MM.1S (cell line): ENCODE results near the gene SKIDA1.
A peak's percentile ranks its signal among the peaks of the same experiment; 100 is the strongest.

Experiments
- DNase-seq: peaks from one replicate; pipeline ENCODE4 v3.0.0-alpha.2; 2015
- H2AFZ ChIP-seq: fragments of 300-600 bp; sonication (generic); 2 replicates; pipeline ENCODE4 v1.6.0; 2016; ENCODE audit warnings: antibody characterized with exemption, low read length
- H3F3A ChIP-seq: fragments of 300-600 bp; sonication (generic); 2 replicates; pipeline ENCODE4 v1.6.1; 2016; ENCODE audit warnings: mild to moderate bottlenecking, antibody characterized with exemption, low read length, moderate library complexity, mixed read lengths; ENCODE audit not compliant: insufficient read depth
- H3K27ac ChIP-seq: fragments of 300-600 bp; sonication (generic); 2 replicates; pipeline ENCODE4 v1.5.1; 2016; ENCODE audit warnings: mild to moderate bottlenecking, low read length
- H3K27me3 ChIP-seq: fragments of 300-600 bp; sonication (generic); replicated peaks from 2 replicates; pipeline ENCODE4 v1.6.0; 2016; ENCODE audit warnings: low read length; ENCODE audit not compliant: insufficient read depth
- H3K36me3 ChIP-seq: fragments of 300-600 bp; sonication (generic); replicated peaks from 2 replicates; pipeline ENCODE4 v1.6.1; 2016; ENCODE audit warnings: mild to moderate bottlenecking, low read length, mixed read lengths; ENCODE audit not compliant: insufficient read depth
- H3K4me1 ChIP-seq: fragments of 300-600 bp; sonication (generic); 2 replicates; pipeline ENCODE4 v1.6.1; 2016; ENCODE audit warnings: low read length, mixed read lengths
- H3K4me2 ChIP-seq: fragments of 300-600 bp; sonication (generic); 2 replicates; pipeline ENCODE4 v1.6.0; 2016; ENCODE audit warnings: low read depth, low read length
- H3K4me3 ChIP-seq: fragments of 300-600 bp; sonication (generic); 2 replicates; pipeline ENCODE4 v1.5.1; 2016; ENCODE audit warnings: low read length, mixed read lengths
- H3K79me2 ChIP-seq: fragments of 300-600 bp; sonication (generic); 2 replicates; pipeline ENCODE4 v1.6.1; 2016; ENCODE audit warnings: mixed run types, low read length, mixed read lengths
- H3K9ac ChIP-seq: fragments of 300-600 bp; sonication (generic); 2 replicates; pipeline ENCODE4 v1.6.1; 2016; ENCODE audit warnings: low read length, mixed read lengths
- H3K9me2 ChIP-seq: fragments of 300-600 bp; sonication (generic); replicated peaks from 2 replicates; pipeline ENCODE4 v1.6.1; 2016; ENCODE audit warnings: mild to moderate bottlenecking, low read length, mixed read lengths; ENCODE audit not compliant: insufficient read depth
- H3K9me3 ChIP-seq: fragments of 300-600 bp; sonication (generic); replicated peaks from 2 replicates; pipeline ENCODE4 v1.6.1; 2016; ENCODE audit warnings: mild to moderate bottlenecking, low read length, mixed read lengths; ENCODE audit not compliant: insufficient read depth
- H4K20me1 ChIP-seq: fragments of 300-600 bp; sonication (generic); 2 replicates; pipeline ENCODE4 v1.6.1; 2016; ENCODE audit warnings: mild to moderate bottlenecking, low read length, moderate library complexity, mixed read lengths; ENCODE audit not compliant: insufficient read depth
- CTCF ChIP-seq: fragments of 300-600 bp; sonication (generic); IDR thresholded peaks from 2 replicates; pipeline ENCODE4 v1.5.1; 2016; ENCODE audit warnings: antibody characterized with exemption, low read length, mixed read lengths
- EZH2 ChIP-seq: fragments of 300-600 bp; sonication (generic); optimal IDR thresholded peaks from 2 replicates; pipeline ENCODE3; 2017; ENCODE audit warnings: low read depth, mild to moderate bottlenecking, antibody characterized with exemption, low read length, mixed read lengths
- EZH2phosphoT487 ChIP-seq: fragments of 300-600 bp; sonication (generic); IDR thresholded peaks from 2 replicates; pipeline ENCODE4 v1.6.1; 2018; ENCODE audit warnings: antibody characterized with exemption, low read length

The SKIDA1 gene

DNA sequence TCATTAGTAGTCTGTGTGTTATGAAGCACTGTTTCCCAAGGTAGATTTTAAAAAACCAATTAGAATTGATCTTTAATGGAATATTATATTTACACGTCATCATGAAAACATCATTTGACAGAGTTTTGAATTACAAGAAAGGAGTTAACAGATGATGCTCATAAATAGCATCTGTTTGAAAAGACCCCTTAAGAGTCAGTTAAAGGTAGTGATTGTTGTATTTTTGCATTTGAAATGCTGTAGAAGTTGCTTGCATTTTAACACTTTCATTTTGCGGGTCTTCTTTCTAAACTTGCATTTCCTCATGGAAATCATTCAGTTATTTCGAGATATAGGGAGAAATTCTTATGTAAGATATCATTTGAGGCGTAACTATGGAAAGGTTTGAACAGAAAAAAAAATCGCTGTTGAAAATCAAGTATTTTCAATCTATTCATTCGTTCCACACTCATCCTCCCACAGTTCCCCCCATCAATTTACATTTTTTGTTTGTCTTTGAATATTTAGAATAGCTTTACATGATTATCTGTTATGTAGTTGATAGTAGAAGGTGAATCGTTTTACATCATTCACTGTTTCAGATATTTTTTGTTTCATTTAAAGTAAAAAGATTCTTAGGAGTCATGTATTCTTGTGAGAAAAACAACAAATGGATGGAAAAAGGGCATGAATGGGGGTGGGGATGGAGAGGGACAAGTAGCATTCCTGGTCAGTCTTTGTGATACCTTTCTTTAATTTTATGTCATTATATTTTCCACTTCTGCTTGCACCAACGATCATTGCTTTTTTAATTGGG lies 3.0 kb upstream of the SKIDA1 start:
- peaks cover 26% of the 10 kb centered on the region for H3F3A ChIP-seq
- H3K27ac ChIP-seq = no peak overlapping the region
- H3K4me1 ChIP-seq = peaks cover 13% of the 10 kb centered on the region
- peak overlapping the region; percentile 79; the same call in 1 of the 2 replicates for H3K4me2 ChIP-seq
- no peak for TF ChIP-seq EZH2
- no peak for TF ChIP-seq CTCF
- no peak for TF ChIP-seq EZH2phosphoT487
- no peaks in the 10 kb centered on the region for H4K20me1 ChIP-seq
- no peak overlapping the region for H2AFZ ChIP-seq
- DNase-seq = no peak
- H3K9me3 ChIP-seq = no peaks in the 10 kb centered on the region
- no peaks in the 10 kb centered on the region for H3K36me3 ChIP-seq
- H3K4me3 ChIP-seq = no peak overlapping the region
- no peaks in the 10 kb centered on the region for H3K9me2 ChIP-seq
- H3K79me2 ChIP-seq = no peaks in the 10 kb centered on the region; the same call in 1 of the 2 replicates
- H3K9ac ChIP-seq = no peak overlapping the region
- peaks cover 28% of the 10 kb centered on the region for H3K27me3 ChIP-seq

GRCh38 chr10:21527598-21528235 lies 2.2 kb upstream of the SKIDA1 start:
- peak overlapping the region; percentile 45; the same call in 1 of the 2 replicates for H3K27ac ChIP-seq
- H3K9me3 ChIP-seq = no peaks in the 10 kb centered on the region
- DNase-seq = no peak
- peak overlapping the region; percentile 80; the same call in 1 of the 2 replicates for H2AFZ ChIP-seq
- peaks cover 26% of the 10 kb centered on the region for H3F3A ChIP-seq
- peak overlapping the region; percentile 63 for H3K4me3 ChIP-seq
- H3K4me2 ChIP-seq = peak overlapping the region; percentile 79
- no peaks in the 10 kb centered on the region for H3K36me3 ChIP-seq
- H3K9ac ChIP-seq = peak overlapping the region; percentile 54
- peaks cover 8% of the 10 kb centered on the region; the same call in 1 of the 2 replicates for H3K4me1 ChIP-seq
- TF ChIP-seq EZH2phosphoT487 = no peak
- no peaks in the 10 kb centered on the region for H3K9me2 ChIP-seq
- H3K79me2 ChIP-seq = no peaks in the 10 kb centered on the region
- H4K20me1 ChIP-seq = no peaks in the 10 kb centered on the region
- peaks cover 28% of the 10 kb centered on the region for H3K27me3 ChIP-seq

DNA sequence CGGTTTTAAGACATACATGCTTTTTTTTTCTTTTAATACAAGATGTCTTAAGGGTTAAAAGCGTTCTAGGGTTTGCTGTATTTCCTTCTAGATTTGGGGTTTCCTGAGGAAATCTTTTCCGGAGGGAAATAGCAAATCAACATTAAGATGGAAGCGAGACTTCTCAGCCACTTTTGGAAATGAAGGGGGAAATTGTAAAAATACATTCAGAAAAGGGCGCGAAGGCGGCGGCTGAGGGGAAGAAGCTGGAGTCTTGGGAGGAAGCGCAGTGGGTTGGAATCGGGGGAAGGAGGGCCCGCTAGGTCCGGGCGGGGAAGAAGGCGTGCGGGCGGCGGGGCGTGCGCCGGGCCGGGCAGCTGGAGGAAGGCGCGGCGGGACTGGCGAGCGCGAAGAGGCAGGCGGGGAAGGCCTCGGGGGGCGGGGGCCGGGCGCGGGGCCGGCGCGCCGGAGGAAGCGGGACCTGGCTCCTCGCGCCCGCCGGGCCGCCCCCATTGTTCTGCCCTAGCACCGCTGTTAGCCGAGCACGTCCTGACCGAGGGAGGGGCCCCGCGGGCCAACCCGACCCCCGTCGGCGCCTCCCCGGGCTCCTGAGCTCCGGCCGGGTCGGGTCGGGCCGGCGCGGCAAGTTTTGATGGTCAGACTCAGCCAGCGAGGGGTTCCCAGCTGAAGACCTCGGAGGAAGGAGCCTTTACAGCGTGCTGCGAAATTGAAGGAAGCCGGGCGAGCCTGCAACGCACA lies 1.5 kb upstream of the SKIDA1 start:
- peak overlapping the region; percentile 56; the same call in 1 of the 2 replicates for H3K27ac ChIP-seq
- H3K4me3 ChIP-seq = peak overlapping the region; percentile 63
- H3K4me2 ChIP-seq = peak overlapping the region; percentile 92
- peaks cover 8% of the 10 kb centered on the region; the same call in 1 of the 2 replicates for H3K4me1 ChIP-seq
- no peaks in the 10 kb centered on the region for H3K36me3 ChIP-seq
- no peaks in the 10 kb centered on the region for H3K79me2 ChIP-seq
- DNase-seq = peak; percentile 51
- H2AFZ ChIP-seq = peak overlapping the region; percentile 82
- TF ChIP-seq EZH2phosphoT487 = no peak
- TF ChIP-seq EZH2 = no peak
- TF ChIP-seq CTCF = no peak
- H3K9me2 ChIP-seq = no peaks in the 10 kb centered on the region
- peak overlapping the region; percentile 62 for H3K9ac ChIP-seq
- H4K20me1 ChIP-seq = no peaks in the 10 kb centered on the region
- H3F3A ChIP-seq = peaks cover 26% of the 10 kb centered on the region
- H3K9me3 ChIP-seq = no peaks in the 10 kb centered on the region
- H3K27me3 ChIP-seq = peaks cover 28% of the 10 kb centered on the region
